ENCODE results near the gene NOS3. TPM values are rescaled to one million over a fixed set of nuclear protein-coding genes. Genes with fewer than 3 reads are reported as not detected.

The NOS3 gene
- total RNA-seq, 1 donor from 2014 or later, result 1.9 TPM

DNA sequence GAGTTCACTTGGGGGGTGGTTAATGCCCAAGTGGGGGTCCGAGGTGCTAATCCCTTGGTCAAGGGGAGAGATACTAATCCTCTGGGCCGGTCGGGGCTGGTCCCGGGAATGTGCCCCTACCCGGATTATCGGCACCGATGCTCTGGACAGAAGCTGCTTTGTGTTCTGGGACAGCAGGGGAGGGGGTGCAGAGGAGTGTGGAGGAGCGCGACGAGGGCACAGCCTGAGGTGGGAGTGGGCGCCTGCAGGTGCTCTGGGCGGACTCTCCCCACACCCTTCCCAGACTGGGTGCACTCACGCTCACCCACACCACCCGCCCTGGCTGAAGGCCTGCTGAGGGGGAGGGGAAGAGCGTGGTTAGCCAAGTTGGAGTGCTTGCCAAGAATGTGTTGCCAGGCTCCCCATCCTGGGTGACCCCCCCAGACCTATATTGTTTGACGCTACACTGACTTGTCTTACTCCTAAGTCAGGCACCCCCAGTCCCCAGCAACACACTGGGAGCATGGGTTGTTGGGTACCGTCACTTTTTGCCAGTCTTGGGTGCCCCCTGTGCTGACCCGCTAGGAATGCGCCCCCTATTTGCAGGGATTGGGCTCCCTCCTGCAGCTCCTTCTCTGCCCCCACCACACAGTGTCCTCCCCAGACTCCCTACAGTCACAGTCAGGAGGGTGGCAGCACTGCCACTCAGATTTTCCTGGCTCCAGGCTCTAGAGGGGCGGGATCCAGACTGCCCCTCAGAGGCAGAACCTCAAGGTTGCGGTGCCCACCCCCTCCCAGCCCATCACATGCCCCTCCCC lies 69.8 kb downstream of the NOS3 start:
- no peak for DNase-seq (ENCODE audit: low read depth)
- peak overlapping the region; percentile 71 for H3K4me3 ChIP-seq (ENCODE audit: low read depth, low read length)
- TF ChIP-seq, protein P1, sequence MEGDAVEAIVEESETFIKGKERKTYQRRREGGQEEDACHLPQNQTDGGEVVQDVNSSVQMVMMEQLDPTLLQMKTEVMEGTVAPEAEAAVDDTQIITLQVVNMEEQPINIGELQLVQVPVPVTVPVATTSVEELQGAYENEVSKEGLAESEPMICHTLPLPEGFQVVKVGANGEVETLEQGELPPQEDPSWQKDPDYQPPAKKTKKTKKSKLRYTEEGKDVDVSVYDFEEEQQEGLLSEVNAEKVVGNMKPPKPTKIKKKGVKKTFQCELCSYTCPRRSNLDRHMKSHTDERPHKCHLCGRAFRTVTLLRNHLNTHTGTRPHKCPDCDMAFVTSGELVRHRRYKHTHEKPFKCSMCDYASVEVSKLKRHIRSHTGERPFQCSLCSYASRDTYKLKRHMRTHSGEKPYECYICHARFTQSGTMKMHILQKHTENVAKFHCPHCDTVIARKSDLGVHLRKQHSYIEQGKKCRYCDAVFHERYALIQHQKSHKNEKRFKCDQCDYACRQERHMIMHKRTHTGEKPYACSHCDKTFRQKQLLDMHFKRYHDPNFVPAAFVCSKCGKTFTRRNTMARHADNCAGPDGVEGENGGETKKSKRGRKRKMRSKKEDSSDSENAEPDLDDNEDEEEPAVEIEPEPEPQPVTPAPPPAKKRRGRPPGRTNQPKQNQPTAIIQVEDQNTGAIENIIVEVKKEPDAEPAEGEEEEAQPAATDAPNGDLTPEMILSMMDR (conservative IDR thresholded peaks at IDR 0.05; ENCODE audit: low read depth, low read length), result peak; percentile 39

DNA sequence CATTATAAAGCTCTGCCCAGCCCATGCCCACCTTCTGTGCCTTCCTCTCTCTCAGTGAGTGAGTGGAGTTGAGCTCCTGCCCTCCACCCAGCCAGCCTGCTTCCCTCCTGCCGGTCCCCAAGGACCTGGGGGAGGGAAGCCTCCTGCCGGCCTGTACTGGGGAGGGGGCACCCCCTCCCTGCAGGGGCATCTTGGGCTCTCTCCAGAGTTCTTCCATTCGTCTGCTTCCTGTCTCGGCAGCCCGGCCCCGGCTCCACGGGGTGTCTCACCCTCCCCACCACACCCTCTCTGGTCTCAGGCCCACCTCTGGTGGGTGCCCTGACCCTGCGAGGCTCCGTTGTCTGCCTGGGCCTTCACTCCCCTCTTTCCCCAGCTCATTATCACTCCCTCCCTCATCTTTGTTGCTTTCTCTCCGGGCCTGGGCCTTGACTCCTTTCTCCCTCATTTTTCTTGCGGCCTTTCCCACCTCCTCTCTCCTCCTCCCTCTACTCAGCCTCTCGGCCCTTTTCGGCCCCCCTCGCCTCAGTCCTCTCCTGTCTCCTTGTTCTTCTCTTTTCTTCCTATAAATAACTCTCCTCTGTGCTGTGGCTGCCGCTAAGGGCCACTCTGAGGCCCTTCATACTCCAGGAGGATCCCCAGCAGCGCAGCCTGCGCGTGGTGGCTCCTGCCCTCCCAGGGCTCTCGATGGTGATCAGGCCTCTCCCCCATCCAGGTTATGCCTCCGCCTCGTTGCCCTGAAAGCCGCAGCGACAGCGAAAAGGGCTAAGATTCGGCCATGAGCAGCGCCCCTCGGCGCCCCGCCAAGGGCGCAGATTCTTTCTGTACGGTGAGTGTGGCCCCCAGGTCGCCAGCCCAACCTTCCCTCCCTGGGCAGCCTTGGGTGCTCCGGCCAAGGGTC lies 70.6 kb downstream of the NOS3 start:
- TF ChIP-seq, protein P1 (conservative IDR thresholded peaks at IDR 0.05; ENCODE audit: low read depth, low read length), result no peak
- DNase-seq (ENCODE audit: low read depth), result no peak
- peak overlapping the region; percentile 71 for H3K4me3 ChIP-seq (ENCODE audit: low read depth, low read length)

DNA sequence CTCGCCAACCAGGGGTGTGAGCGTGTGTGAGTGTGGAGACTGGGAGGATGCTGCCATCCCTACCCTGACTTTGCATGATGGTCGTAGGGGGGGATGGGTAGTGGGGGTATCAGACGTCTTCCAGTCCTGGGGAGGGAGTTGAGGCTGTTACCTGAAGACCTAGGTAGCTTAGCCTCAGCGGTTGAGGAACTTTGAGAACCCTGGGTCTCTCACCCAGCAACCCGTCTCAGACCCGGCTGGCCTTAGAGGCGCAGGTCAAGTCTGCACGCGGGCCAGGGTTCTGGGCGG lies 71.2 kb downstream of the NOS3 start:
- peak overlapping the region; percentile 31 for H3K4me3 ChIP-seq (ENCODE audit: low read depth, low read length)
- DNase-seq (ENCODE audit: low read depth), result no peak
- TF ChIP-seq, protein P1 (conservative IDR thresholded peaks at IDR 0.05; ENCODE audit: low read depth, low read length), result no peak

DNA sequence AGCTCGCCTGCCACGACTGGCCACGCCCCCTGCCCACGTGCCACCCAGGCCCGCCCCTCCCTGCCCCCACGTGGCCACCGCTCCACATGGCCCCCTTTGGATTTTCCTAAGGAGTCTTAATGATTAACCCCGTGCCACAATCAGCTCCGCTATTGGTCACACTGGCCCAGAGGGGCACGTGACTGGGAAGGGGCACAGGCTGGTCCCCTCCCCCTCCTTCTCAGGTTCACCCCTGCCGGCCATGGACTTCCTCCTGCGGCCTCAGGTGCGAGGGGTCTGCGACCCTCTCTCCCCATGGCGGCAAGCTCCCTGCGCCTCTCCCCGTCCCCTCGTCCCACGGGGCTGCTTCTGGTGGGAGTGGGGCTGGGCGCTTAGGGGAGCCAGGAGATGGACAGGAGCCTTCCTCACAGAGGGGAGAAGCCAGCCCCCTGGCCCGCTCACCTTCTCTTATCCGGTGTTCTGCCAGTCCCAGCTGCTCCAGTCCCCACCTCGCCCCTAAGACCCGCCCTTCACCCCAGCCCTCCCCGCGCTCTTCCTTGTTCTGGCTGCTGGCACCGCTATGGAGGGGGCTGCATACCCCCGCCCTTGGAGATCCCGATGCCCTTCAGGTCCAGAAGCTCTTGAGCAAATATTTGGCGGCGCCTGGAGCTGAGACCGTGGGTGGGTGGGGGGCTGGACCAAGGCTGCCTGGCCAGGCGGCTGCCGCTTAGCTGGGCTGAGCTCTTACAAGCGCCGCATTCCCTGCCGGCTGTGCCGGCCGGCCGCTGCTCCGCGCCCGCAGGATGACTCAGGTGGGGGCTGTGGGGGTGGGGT lies 71.8 kb downstream of the NOS3 start:
- peak; percentile 64 for DNase-seq (ENCODE audit: low read depth)

DNA sequence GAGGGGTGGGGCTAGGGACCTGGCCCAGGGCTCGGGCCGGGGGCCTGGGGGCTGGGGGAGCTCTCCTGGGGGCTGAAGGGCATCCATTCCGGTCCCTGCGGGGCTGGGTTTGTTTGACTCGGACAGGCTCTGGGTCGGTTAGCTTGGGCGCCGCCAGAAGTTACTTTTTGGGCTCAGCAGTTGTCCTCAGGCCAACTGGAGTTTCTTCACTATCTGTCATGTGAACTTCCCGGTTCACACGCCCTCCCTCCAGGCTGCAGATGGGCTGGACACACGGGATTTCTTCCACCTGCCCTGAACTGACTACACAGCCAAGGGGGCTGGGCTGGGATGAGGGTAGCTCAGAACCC lies 72.4 kb downstream of the NOS3 start:
- TF ChIP-seq, protein P1 (conservative IDR thresholded peaks at IDR 0.05; ENCODE audit: low read depth, low read length), result no peak
- H3K4me3 ChIP-seq (ENCODE audit: low read depth, low read length), result peak overlapping the region; percentile 72
- DNase-seq (ENCODE audit: low read depth), result no peak

More for the DNA sequence above, 71.8 kb downstream of the NOS3 start:
- TF ChIP-seq, protein P1 (conservative IDR thresholded peaks at IDR 0.05; ENCODE audit: low read depth, low read length), result no peak
- peak overlapping the region; percentile 72 for H3K4me3 ChIP-seq (ENCODE audit: low read depth, low read length)

Other genes starting within 250 kb of the NOS3 start
- gene TMEM176B, start 190.7 kb upstream of the NOS3 start, total RNA-seq, result 1.7 TPM in 1 of 2 replicates, not detected in the other
- gene TMEM176A, start 190.2 kb upstream of the NOS3 start, total RNA-seq, result 12.4 TPM in 1 of 2 replicates, not detected in the other
- 2.8 TPM in 1 of 2 replicates, not detected in the other for gene AOC1, start 138.5 kb upstream of the NOS3 start, total RNA-seq
- 1.9 TPM in 2 replicates for gene KCNH2, start 12.7 kb upstream of the NOS3 start, total RNA-seq
- 0.07 and 1.1 TPM in 2 replicates for gene ATG9B, start 33.5 kb downstream of the NOS3 start, total RNA-seq
- gene ABCB8, start 37.4 kb downstream of the NOS3 start, total RNA-seq, result 31.8 and 36.7 TPM in 2 replicates
- gene ASIC3, start 57.5 kb downstream of the NOS3 start, total RNA-seq, result 2.5 TPM in 1 of 2 replicates, not detected in the other
- gene CDK5, start 66.9 kb downstream of the NOS3 start, total RNA-seq, result 19.3 and 21.1 TPM in 2 replicates
- gene SLC4A2, start 68.6 kb downstream of the NOS3 start, total RNA-seq, result 115 and 164 TPM in 2 replicates
- gene FASTK, start 89.8 kb downstream of the NOS3 start, total RNA-seq, result 61.2 and 89.8 TPM in 2 replicates
- gene TMUB1, start 92.5 kb downstream of the NOS3 start, total RNA-seq, result 73.7 and 94.9 TPM in 2 replicates
- 54.1 and 60.1 TPM in 2 replicates for gene AGAP3, start 95.5 kb downstream of the NOS3 start, total RNA-seq
- not detected in 2 replicates for gene GBX1, start 176.7 kb downstream of the NOS3 start, total RNA-seq
- not detected in 2 replicates for gene ASB10, start 196.2 kb downstream of the NOS3 start, total RNA-seq
- not detected in 2 replicates for gene H2BK1, start 219.5 kb downstream of the NOS3 start, total RNA-seq
- 37.8 and 80.5 TPM in 2 replicates for gene ABCF2, start 236.2 kb downstream of the NOS3 start, total RNA-seq
- gene CHPF2, start 241.5 kb downstream of the NOS3 start, total RNA-seq, result 40.1 and 45.6 TPM in 2 replicates

Data from epithelial cell of proximal tubule (primary cell).